Mesendoderm (in vitro differentiated cells): ENCODE results near the gene GATAD2A.

Experiments used
- DNase-seq: peaks from one replicate; pipeline ENCODE4 v3.0.0; 2013
- H2AK5ac ChIP-seq: 2 replicates; pipeline ENCODE4 v1.6.1; 2013; ENCODE audit warnings: low read length, inconsistent platforms
- H2BK120ac ChIP-seq: 2 replicates; pipeline ENCODE4 v1.6.1; 2013; ENCODE audit warnings: low read depth, mild to moderate bottlenecking, low read length, moderate library complexity, mixed read lengths
- H2BK15ac ChIP-seq: replicated peaks from 2 replicates; pipeline ENCODE4 v1.6.1; 2013; ENCODE audit warnings: low read depth, mild to moderate bottlenecking, moderate library complexity
- H2BK5ac ChIP-seq: 2 replicates; pipeline ENCODE4 v1.6.1; 2013; ENCODE audit warnings: low read length, inconsistent platforms
- H3K18ac ChIP-seq: 2 replicates; pipeline ENCODE4 v1.6.1; 2013; ENCODE audit warnings: mild to moderate bottlenecking, low read length, mixed read lengths
- H3K23ac ChIP-seq: one replicate; pipeline ENCODE4 v1.6.1; 2013; ENCODE audit warnings: low read length
- H3K27ac ChIP-seq: 2 replicates; pipeline ENCODE4 v1.5.1; 2013; ENCODE audit warnings: low read depth, mild to moderate bottlenecking, inconsistent platforms, low read length, moderate library complexity
- H3K27me3 ChIP-seq: 2 replicates; pipeline ENCODE4 v1.6.1; 2013; ENCODE audit warnings: low read length, control low read depth, mild to moderate bottlenecking, inconsistent platforms; ENCODE audit not compliant: insufficient read depth, poor library complexity
- H3K36me3 ChIP-seq: 2 replicates; pipeline ENCODE4 v1.6.1; 2013; ENCODE audit warnings: low read length, inconsistent platforms; ENCODE audit not compliant: control insufficient read depth, insufficient read depth
- H3K4ac ChIP-seq: one replicate; pipeline ENCODE4 v1.6.1; 2013; ENCODE audit warnings: low read depth, mild to moderate bottlenecking, low read length, moderate library complexity
- H3K4me1 ChIP-seq: 2 replicates; pipeline ENCODE4 v1.6.1; 2013; ENCODE audit warnings: low read depth, low read length, inconsistent platforms; ENCODE audit not compliant: control insufficient read depth
- H3K4me2 ChIP-seq: 2 replicates; pipeline ENCODE4 v1.6.1; 2013; ENCODE audit warnings: low read length
- H3K4me3 ChIP-seq: 2 replicates; pipeline ENCODE4 v1.5.1; 2013; ENCODE audit warnings: mild to moderate bottlenecking, low read length
- H3K56ac ChIP-seq: one replicate; pipeline ENCODE4 v1.6.1; 2013; ENCODE audit warnings: low read length
- H3K79me1 ChIP-seq: 2 replicates; pipeline ENCODE4 v1.6.1; 2013; ENCODE audit warnings: low read length, inconsistent platforms
- H3K79me2 ChIP-seq: 2 replicates; pipeline ENCODE4 v1.6.1; 2013; ENCODE audit warnings: mild to moderate bottlenecking, low read length; ENCODE audit not compliant: control insufficient read depth, insufficient read depth
- H3K9ac ChIP-seq: 2 replicates; pipeline ENCODE4 v1.6.1; 2013; ENCODE audit warnings: low read length, inconsistent platforms
- H4K5ac ChIP-seq: one replicate; pipeline ENCODE4 v1.6.1; 2013; ENCODE audit warnings: low read length
- H4K8ac ChIP-seq: one replicate; pipeline ENCODE4 v1.6.1; 2013; ENCODE audit warnings: low read depth, mild to moderate bottlenecking, control low read depth, low read length, moderate library complexity
- WGBS: extraction: QIAGEN DNeasy Blood & Tissue Kit; methylation state at CpG from one replicate; pipeline ENCODE4 v1.1.7; 2013; ENCODE audit warnings: low lambda C conversion rate, missing lambda C conversion rate; ENCODE audit not compliant: insufficient coverage; ENCODE audit errors: extremely low coverage; 5-methylcytosine and 5-hydroxymethylcytosine counted together

GATAD2A gene

DNA sequence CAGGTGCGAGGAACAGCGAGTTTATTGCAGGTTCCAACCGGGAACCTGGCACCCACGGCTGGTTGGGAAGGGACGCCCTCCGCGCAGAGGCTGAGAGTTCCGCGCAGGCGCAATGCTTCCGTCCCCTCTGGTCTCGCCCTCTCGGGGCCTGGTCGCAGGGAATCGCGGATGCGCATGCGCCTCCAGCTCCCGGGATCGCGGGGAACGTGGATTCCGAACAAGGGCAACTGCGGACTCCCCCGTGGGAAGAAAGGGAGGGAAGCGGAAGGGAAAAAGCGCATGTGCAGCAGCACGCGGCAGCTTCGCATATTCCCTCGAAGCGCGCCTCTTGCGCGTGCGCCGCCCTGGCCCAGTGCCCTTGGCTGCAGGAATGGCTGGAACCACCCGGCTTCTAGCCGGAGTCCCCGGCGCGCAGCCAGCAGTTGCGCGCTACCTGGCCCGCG, 108.8 kb downstream of the GATAD2A start:
- Histone ChIP-seq H3K4ac (no peak overlapping the region), H3K79me1 (peaks cover 3% of the 10 kb centered on the region), H2AK5ac (no peak overlapping the region), H3K4me2 (no peak overlapping the region), H4K8ac (no peak overlapping the region), H3K27ac (no peak overlapping the region), H4K5ac (no peak overlapping the region), H3K79me2 (peaks cover 13% of the 10 kb centered on the region), H2BK120ac (no peak overlapping the region), H3K4me3 (no peak overlapping the region), H2BK15ac (no peak overlapping the region), H2BK5ac (no peak overlapping the region), H3K36me3 (no peaks in the 10 kb centered on the region), H3K27me3 (no peaks in the 10 kb centered on the region), H3K56ac (no peak overlapping the region), H3K4me1 (no peaks in the 10 kb centered on the region), H3K18ac (no peak overlapping the region), H3K9ac (no peak overlapping the region), H3K23ac (no peak overlapping the region)
- no peak for DNase-seq
- no CpG with 5 or more reads among the region's 46 CpGs for WGBS

GRCh38 chr19:19514881-19515641, 109.6 kb downstream of the GATAD2A start, which contains the start of gene TSSK6:
TSS of gene TSSK6 (minus strand) at chr19:19515548. CDS start at chr19:19515427, 121 bp downstream.
- Histone ChIP-seq H2BK120ac (no peak within 1 kb of the TSS), H3K27me3 (no peaks in the 10 kb centered on the region), H3K79me2 (peaks cover 16% of the 10 kb centered on the region), H2AK5ac (no peak within 1 kb of the TSS), H3K9ac (peak within 1 kb of the TSS; percentile 96), H3K27ac (no peak within 1 kb of the TSS), H4K8ac (peak within 1 kb of the TSS; percentile 95), H2BK5ac (no peak within 1 kb of the TSS), H3K23ac (peak within 1 kb of the TSS; percentile 90), H4K5ac (no peak within 1 kb of the TSS), H3K4ac (peak within 1 kb of the TSS; percentile 58), H3K18ac (peak within 1 kb of the TSS; percentile 97), H3K36me3 (peaks cover 2% of the 10 kb centered on the region), H3K79me1 (peaks cover 8% of the 10 kb centered on the region), H3K4me2 (peak within 1 kb of the TSS; percentile 84), H2BK15ac (no peak within 1 kb of the TSS), H3K4me3 (peak within 1 kb of the TSS; percentile 98), H3K56ac (peak within 1 kb of the TSS; percentile 94), H3K4me1 (no peaks in the 10 kb centered on the region)
- DNase-seq = no peak
- WGBS = no CpG with 5 or more reads among the region's 74 CpGs

GRCh38 chr19:19515642-19516519, 110.4 kb downstream of the GATAD2A start, which contains the start of gene NDUFA13:
TSS of gene NDUFA13 (plus strand) at chr19:19516225. CDS start at chr19:19516239, 14 bp downstream.
- Histone ChIP-seq H3K4me3 (peak within 1 kb of the TSS; percentile 98), H3K18ac (peak within 1 kb of the TSS; percentile 97), H3K27me3 (no peaks in the 10 kb centered on the region), H3K4me2 (peak within 1 kb of the TSS; percentile 84), H3K36me3 (peaks cover 4% of the 10 kb centered on the region), H2BK15ac (no peak within 1 kb of the TSS), H3K27ac (no peak within 1 kb of the TSS), H3K79me2 (peaks cover 20% of the 10 kb centered on the region), H3K56ac (peak within 1 kb of the TSS; percentile 94), H3K9ac (peak within 1 kb of the TSS; percentile 96), H3K23ac (peak within 1 kb of the TSS; percentile 90), H4K8ac (peak within 1 kb of the TSS; percentile 95), H2BK5ac (no peak within 1 kb of the TSS), H3K4ac (peak within 1 kb of the TSS; percentile 58), H2BK120ac (no peak within 1 kb of the TSS), H3K4me1 (no peaks in the 10 kb centered on the region), H4K5ac (no peak within 1 kb of the TSS), H3K79me1 (peaks cover 12% of the 10 kb centered on the region), H2AK5ac (no peak within 1 kb of the TSS)
- peak; percentile 98 for DNase-seq
- no CpG with 5 or more reads among the region's 61 CpGs for WGBS

DNA sequence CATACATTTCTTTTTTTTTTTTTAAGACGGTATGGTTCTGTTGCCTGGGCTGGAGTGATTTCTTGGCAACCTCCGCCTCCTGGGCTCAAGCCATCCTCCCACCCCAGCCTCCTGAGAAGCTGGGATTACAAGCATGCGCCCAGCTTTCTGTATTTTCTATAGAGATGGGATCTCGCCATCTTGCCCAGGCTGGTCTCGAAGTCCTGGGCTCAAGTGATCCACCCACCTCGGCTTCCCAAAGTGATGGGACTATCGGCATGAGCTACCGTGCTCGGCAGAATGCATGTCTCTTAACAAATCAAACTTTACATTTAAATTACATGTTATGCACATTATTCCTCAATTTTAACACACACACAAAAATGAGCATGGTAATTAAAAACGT, 111.8 kb downstream of the GATAD2A start:
- Histone ChIP-seq H2AK5ac (no peak overlapping the region), H2BK120ac (no peak overlapping the region), H3K56ac (no peak overlapping the region), H4K8ac (no peak overlapping the region), H2BK5ac (no peak overlapping the region), H3K9ac (no peak overlapping the region), H3K4me2 (no peak overlapping the region), H3K18ac (no peak overlapping the region), H3K4me1 (no peaks in the 10 kb centered on the region), H2BK15ac (no peak overlapping the region), H3K23ac (no peak overlapping the region), H3K4me3 (no peak overlapping the region), H3K36me3 (peaks cover 4% of the 10 kb centered on the region), H3K79me1 (peaks cover 14% of the 10 kb centered on the region), H4K5ac (no peak overlapping the region), H3K27ac (no peak overlapping the region), H3K4ac (no peak overlapping the region), H3K27me3 (no peaks in the 10 kb centered on the region), H3K79me2 (peaks cover 23% of the 10 kb centered on the region)
- 100% methylated on average over 1 of the region's 10 CpGs for WGBS
- DNase-seq = no peak

DNA sequence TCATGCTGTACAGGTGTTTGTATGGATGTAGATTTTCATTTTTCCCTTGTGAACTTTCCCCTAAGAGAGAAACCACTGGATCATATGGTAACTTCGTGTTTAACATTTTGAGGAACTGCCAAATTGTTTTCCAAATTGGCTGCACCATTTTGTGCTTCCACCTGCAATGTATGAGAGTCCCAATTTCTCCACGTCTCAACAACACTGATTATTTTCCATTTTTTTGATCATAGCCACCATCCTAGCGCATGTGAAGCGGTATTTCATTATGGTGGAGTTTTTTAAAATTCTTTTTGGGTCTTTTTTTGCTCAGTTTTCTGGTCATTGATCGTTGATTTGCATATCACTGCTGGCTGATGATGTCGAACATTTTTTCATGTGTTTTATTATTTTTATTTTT, 115.5 kb downstream of the GATAD2A start:
- Histone ChIP-seq H3K4ac (no peak overlapping the region), H3K36me3 (peaks cover 4% of the 10 kb centered on the region), H2BK5ac (no peak overlapping the region), H3K9ac (no peak overlapping the region), H3K23ac (no peak overlapping the region), H4K8ac (no peak overlapping the region), H3K79me2 (peaks cover 30% of the 10 kb centered on the region), H3K4me2 (no peak overlapping the region), H3K27me3 (no peaks in the 10 kb centered on the region), H3K18ac (no peak overlapping the region), H3K79me1 (peaks cover 21% of the 10 kb centered on the region), H4K5ac (no peak overlapping the region), H2AK5ac (no peak overlapping the region), H2BK120ac (no peak overlapping the region), H3K4me1 (no peaks in the 10 kb centered on the region), H3K56ac (no peak overlapping the region), H2BK15ac (no peak overlapping the region), H3K4me3 (no peak overlapping the region), H3K27ac (no peak overlapping the region)
- WGBS = no CpG with 5 or more reads among the region's 6 CpGs
- DNase-seq = no peak
